ENCODE data around the gene ZNF181. TPM values are rescaled to one million over a fixed set of nuclear protein-coding genes. Genes with fewer than 3 reads are reported as not detected.

ZNF181 gene
- total RNA-seq, 1 donor from 2014 or later, result 41.2 TPM

Other genes starting within 250 kb of the ZNF181 start
- 0.41 TPM for gene SCGB2B2, start 57.1 kb upstream of the ZNF181 start, total RNA-seq
- gene ZNF302, start 56.6 kb upstream of the ZNF181 start, total RNA-seq, result 59.5 TPM
- 13.5 TPM for gene ZNF599, start 39.0 kb downstream of the ZNF181 start, total RNA-seq
- gene ZNF30, start 192.7 kb downstream of the ZNF181 start, total RNA-seq, result 8.2 TPM
- 13.9 TPM for gene ZNF792, start 230.0 kb downstream of the ZNF181 start, total RNA-seq